Measurements from ENCODE around the gene UGT1A3. TPM values are rescaled to one million over a fixed set of nuclear protein-coding genes. Genes with fewer than 3 reads are reported as not detected.

The UGT1A3 gene
- not detected in 2 replicates for polyA plus RNA-seq

GRCh38 chr2:233728723-233729301, at the start of gene UGT1A3:
UGT1A3 (plus strand) TSS chr2:233729042; CDS start chr2:233729127, 85 bp downstream.

DNA sequence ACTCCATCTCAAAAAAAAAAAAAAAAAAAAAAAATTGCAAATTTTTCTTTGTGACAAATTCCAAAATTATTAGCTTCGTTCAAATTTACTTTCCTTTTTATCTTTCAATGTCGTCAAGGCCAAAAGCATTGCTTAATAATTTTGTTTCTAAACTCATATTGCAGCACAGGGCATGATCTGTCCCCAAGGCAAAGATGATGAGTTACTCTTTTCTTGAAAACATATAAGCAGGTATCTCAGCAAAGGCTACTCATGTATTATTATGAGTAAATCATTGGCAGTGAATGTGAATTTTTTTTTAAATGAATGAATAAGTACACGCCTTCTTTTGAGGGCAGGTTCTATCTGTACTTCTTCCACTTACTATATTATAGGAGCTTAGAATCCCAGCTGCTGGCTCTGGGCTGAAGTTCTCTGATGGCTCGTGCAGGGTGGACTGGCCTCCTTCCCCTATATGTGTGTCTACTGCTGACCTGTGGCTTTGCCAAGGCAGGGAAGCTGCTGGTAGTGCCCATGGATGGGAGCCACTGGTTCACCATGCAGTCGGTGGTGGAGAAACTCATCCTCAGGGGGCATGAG, 47.2 kb upstream of the UGT1A3 start, which contains the start of gene UGT1A7:
UGT1A7 (plus strand) TSS at position 381 of the 579 bp plus-strand sequence; CDS start at position 418, 37 bp downstream.

GRCh38 chr2:233692648-233693047, 36.2 kb upstream of the UGT1A3 start, which contains the start of gene UGT1A6:
UGT1A6 (plus strand) TSS chr2:233692890; CDS start chr2:233693005, 115 bp downstream.

GRCh38 chr2:233712611-233713261, 16.1 kb upstream of the UGT1A3 start, which contains the start of gene UGT1A5:
UGT1A5 (plus strand) TSS chr2:233712907; CDS start chr2:233712992, 85 bp downstream.

DNA sequence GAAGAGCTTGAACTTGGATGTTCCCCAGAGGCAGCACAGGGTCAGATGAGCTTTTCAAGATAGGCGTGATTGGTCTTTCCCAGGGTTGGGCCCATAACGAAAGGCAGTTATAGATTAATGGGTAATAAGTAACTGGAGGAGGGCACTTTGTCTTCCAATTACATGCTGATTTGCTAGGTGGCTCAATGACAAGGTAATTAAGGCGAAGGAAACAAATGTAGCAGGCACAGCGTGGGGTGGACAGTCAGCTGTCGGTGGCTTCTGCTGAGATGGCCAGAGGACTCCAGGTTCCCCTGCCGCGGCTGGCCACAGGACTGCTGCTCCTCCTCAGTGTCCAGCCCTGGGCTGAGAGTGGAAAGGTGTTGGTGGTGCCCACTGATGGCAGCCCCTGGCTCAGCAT, 10.3 kb upstream of the UGT1A3 start, which contains the start of gene UGT1A4:
UGT1A4 (plus strand) TSS at position 185 of the 400 bp plus-strand sequence; CDS start at position 270, 85 bp downstream.

GRCh38 chr2:233760043-233760442, 31.2 kb downstream of the UGT1A3 start, which contains the start of gene UGT1A1:
UGT1A1 (plus strand) TSS chr2:233760270; CDS start chr2:233760288, 18 bp downstream.

DNA sequence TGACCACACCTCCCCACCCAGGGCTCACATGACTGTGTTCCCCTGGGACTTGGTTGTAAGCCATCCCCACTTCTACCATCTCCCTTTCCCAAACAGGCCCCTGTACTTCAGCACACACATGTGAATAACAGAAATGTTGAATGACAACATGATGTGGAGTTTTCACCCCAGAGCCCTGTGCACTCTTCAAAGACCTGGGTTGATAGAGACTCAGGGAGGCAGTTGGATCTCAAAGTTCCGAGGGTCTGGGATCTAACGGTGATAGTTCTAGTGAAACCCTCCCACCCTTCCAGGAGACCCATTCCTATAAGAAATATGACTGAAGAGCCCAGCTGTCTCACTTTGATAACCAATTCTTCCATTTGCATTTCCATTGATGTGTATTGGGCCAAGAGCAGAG, 49.2 kb downstream of the UGT1A3 start, which contains the start of gene MROH2A:
MROH2A (plus strand) TSS at position 301 of the 400 bp plus-strand sequence. CDS start 1,029 bp downstream, outside the sequence.

Other genes with a start within 250 kb of the UGT1A3 start
- gene USP40, start 162.3 kb upstream of the UGT1A3 start, polyA plus RNA-seq = 2.9 and 12.2 TPM in 2 replicates
- gene UGT1A8, start 111.4 kb upstream of the UGT1A3 start, polyA plus RNA-seq = not detected in 2 replicates
- not detected in 2 replicates for gene UGT1A10, start 92.6 kb upstream of the UGT1A3 start, polyA plus RNA-seq
- not detected in 2 replicates for gene UGT1A9, start 57.1 kb upstream of the UGT1A3 start, polyA plus RNA-seq
- not detected in 2 replicates for gene UGT1A7, start 47.1 kb upstream of the UGT1A3 start, polyA plus RNA-seq
- gene UGT1A6, start 36.2 kb upstream of the UGT1A3 start, polyA plus RNA-seq = not detected in 2 replicates
- not detected in 2 replicates for gene UGT1A5, start 16.1 kb upstream of the UGT1A3 start, polyA plus RNA-seq
- not detected in 2 replicates for gene UGT1A4, start 10.3 kb upstream of the UGT1A3 start, polyA plus RNA-seq
- not detected in 2 replicates for gene UGT1A1, start 31.2 kb downstream of the UGT1A3 start, polyA plus RNA-seq
- gene MROH2A, start 49.3 kb downstream of the UGT1A3 start, polyA plus RNA-seq = not detected in 2 replicates
- gene HJURP, start 125.5 kb downstream of the UGT1A3 start, polyA plus RNA-seq = not detected in 2 replicates
- 3.0 and 5.9 TPM in 2 replicates for gene TRPM8, start 188.3 kb downstream of the UGT1A3 start, polyA plus RNA-seq